ENCODE data around the gene MYO18A.

- no peak for TF ChIP-seq POLR2AphosphoS5 (IDR thresholded peaks at IDR 0.05; ENCODE audit: low read depth, low read length)
- no peak for TF ChIP-seq SIN3A (IDR thresholded peaks at IDR 0.05; ENCODE audit: borderline replicate concordance, insufficient read depth, low read length)
- TF ChIP-seq TAF1 (IDR thresholded peaks at IDR 0.05; ENCODE audit: borderline replicate concordance, insufficient read depth, low read length), result no peak
- TF ChIP-seq REST (IDR thresholded peaks at IDR 0.05; ENCODE audit: insufficient read depth in 1 of 2, low read depth in 2 of 2, low read length in 2 of 2), result no peak
These were observed 33.7 kb downstream of the MYO18A start for GRCh38 chr17:29146369-29146972.
